ENCODE data around the gene RTN4.

Gene RTN4

DNA sequence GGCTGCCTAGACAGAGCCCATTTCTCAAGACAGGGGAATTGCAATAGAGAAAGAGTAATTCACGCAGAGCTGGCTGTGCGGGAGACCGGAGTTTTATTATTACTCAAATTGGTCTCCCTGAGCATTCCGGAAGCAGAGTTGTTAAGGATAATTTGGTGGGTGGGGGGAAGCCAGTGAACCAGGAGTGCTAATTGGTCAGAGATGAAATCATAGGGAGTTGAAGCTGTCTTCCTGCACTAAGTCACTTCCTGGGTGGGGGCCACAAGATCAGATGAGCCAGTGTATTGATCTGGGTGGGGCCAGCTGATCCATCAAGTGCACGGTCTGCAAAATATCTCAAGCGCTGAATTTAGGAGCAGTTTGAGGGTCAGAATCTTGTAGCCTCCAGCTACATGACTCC, 84.8 kb downstream of the RTN4 start:
- H3K4me3 ChIP-seq (ENCODE audit: low read depth, low read length): no peak overlapping the region
- no peak for TF ChIP-seq CTCF (IDR thresholded peaks at IDR 0.05; ENCODE audit: borderline replicate concordance, insufficient read depth, low read depth, low read length)

DNA sequence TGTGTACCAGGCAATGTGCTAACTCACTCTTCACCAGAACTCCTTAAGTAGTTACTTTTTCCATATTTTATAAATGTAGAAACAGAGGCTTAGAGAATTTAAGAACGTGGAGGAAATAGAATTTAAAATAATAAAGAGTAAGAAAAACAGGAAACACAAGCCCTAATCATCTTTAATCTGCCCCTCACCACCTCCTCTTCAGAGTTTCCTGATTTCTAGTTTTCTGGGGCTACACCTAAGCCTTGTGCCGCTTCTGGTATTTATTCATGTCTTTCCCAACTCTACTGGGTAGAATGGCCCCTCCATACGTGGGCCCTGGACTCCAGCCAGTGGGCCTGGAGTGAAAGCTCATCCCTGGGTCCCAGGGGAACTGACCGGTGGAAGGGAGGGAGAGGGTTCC, 85.4 kb downstream of the RTN4 start:
- H3K4me3 ChIP-seq (ENCODE audit: low read depth, low read length): no peak overlapping the region
- TF ChIP-seq CTCF (IDR thresholded peaks at IDR 0.05; ENCODE audit: borderline replicate concordance, insufficient read depth, low read depth, low read length): no peak

DNA sequence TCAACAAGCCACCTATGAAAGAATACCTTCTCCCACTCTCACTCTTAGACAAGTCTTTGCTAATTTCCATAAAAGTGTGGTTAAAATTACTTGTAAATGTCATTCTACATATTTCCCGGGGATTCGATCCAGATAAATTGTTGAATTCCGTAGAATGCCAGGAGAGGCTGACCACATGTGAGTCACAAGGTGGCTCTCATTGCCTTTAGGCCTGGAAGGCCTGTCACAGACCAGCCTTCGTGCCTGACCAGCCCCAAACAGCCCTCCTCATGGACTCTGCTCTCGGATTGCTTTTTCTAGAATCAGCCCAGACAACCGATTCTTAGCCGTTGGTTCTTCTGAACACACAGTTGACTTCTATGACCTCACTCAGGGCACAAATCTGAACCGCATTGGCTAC, 86.0 kb downstream of the RTN4 start:
- no peak for TF ChIP-seq CTCF (IDR thresholded peaks at IDR 0.05; ENCODE audit: borderline replicate concordance, insufficient read depth, low read depth, low read length)
- H3K4me3 ChIP-seq (ENCODE audit: low read depth, low read length): no peak overlapping the region

DNA sequence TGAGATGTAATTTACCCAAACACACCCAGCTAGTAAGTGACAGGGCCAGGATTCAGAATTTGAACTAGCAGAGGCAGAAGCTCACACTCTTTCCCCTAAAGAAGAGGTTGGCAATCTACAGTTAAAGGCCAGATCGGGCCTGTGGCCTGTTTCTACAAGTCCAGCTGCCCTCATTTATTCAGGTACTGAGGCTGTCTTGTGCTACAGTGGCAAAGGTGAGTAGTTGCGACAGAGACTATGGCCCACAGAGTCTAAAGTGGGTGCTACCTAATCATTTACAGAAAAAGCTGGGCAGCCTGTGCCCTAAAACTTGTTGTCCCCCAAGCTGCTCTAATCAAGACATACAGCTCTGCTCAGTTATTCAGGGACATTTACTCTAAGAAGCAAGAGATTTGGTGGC, 86.8 kb downstream of the RTN4 start:
- TF ChIP-seq CTCF (IDR thresholded peaks at IDR 0.05; ENCODE audit: borderline replicate concordance, insufficient read depth, low read depth, low read length): no peak
- H3K4me3 ChIP-seq (ENCODE audit: low read depth, low read length): no peak overlapping the region

DNA sequence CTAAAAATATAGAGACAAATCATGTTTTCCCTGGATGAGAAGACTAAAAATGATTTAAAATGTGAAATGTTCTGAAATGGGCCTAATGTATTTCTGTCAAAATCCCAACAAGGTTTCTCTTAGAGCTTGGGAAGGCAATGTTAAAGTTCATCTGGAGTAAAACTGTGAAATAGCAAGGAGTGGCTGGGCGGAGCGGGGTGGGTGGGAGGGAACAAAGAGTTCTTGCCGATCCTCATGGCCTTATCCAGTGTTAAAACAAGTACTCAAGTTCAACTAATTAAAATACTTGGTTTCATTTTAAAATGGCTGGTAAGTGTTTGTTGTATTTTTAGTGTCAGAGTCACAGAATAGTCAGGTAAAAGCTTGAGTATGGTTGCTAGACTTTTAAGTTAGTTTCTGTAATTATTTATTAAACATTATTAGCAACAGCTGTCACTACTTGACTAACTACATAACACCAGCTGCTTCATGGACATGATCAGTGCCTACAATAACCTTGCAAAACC, 87.3 kb downstream of the RTN4 start:
- TF ChIP-seq CTCF (IDR thresholded peaks at IDR 0.05; ENCODE audit: borderline replicate concordance, insufficient read depth, low read depth, low read length): no peak
- no peak overlapping the region for H3K4me3 ChIP-seq (ENCODE audit: low read depth, low read length)

- no peak overlapping the region for H3K4me3 ChIP-seq (ENCODE audit: low read depth, low read length)
- TF ChIP-seq CTCF (IDR thresholded peaks at IDR 0.05; ENCODE audit: borderline replicate concordance, insufficient read depth, low read depth, low read length): no peak
Measured at GRCh38 chr2:54962511-54962910, 87.7 kb downstream of the RTN4 start.

GRCh38 chr2:54960164-54960563, 90.1 kb downstream of the RTN4 start:
- no peak for TF ChIP-seq CTCF (IDR thresholded peaks at IDR 0.05; ENCODE audit: borderline replicate concordance, insufficient read depth, low read depth, low read length)
- H3K4me3 ChIP-seq (ENCODE audit: low read depth, low read length): no peak overlapping the region

All from GM12875 (cell line).